ENCODE data around the gene AGTRAP. TPM values are rescaled to one million over a fixed set of nuclear protein-coding genes. Genes with fewer than 3 reads are reported as not detected.

Gene AGTRAP
- total and polyA plus RNA-seq, 9 of the 15 experiments (the other 6 are each of a cell fraction or from before 2014, with no cell fraction given) = 26.8 to 105 (median 57.5) TPM

GRCh38 chr1:11780380-11781147 is 44.6 kb downstream of the AGTRAP start (continued):
- TF ChIP-seq ARID3A (IDR thresholded peaks at IDR 0.05; ENCODE audit: borderline replicate concordance, low read depth, low read length) (no peak), ZNF212 (CRISPR knock-in tag; IDR thresholded peaks at IDR 0.05) (no peak), AFF1 (IDR thresholded peaks at IDR 0.05; ENCODE audit: low read depth in 1 of 2, partially characterized antibody in 2 of 2) (no peak), PHB2 (IDR thresholded peaks at IDR 0.05; ENCODE audit: low read depth) (no peak), RCOR1 (IDR thresholded peaks at IDR 0.05; ENCODE audit: borderline replicate concordance in 1 of 2, low read depth in 2 of 2, low read length in 2 of 2) (peak; percentile 11 to 83; a peak in 3 of 4 replicates), KAT8 (IDR thresholded peaks at IDR 0.05; ENCODE audit: low read depth) (no peak), FOSL1 (tag; conservative IDR thresholded peaks at IDR 0.05) (no peak), MAX (CRISPR knock-in tag; IDR thresholded peaks at IDR 0.05) (no peak), SMARCE1 (IDR thresholded peaks at IDR 0.05) (no peak), BCOR (IDR thresholded peaks at IDR 0.05) (peak; percentile 98), SNAPC5 (CRISPR knock-in tag; IDR thresholded peaks at IDR 0.05) (no peak), CBX1 (IDR thresholded peaks at IDR 0.05; ENCODE audit: low read depth) (0 out of 2 replicates have a peak, but pooled peaks have one; percentile 81), HDAC1 (IDR thresholded peaks at IDR 0.05) (peak in 1 of 2 experiments; percentile 13; a peak in 1 of 4 replicates)
